Testis (tissue), 3 donors: ENCODE results near the gene CLEC16A. TPM values are rescaled to one million over a fixed set of nuclear protein-coding genes. Genes with fewer than 3 reads are reported as not detected.

Source experiments
- DNase-seq: peaks from one replicate; pipeline ENCODE4 v3.0.0-alpha.2; 2019
- H3K27ac ChIP-seq, 2 donors: fragments of 200-600 bp; sonication (generic); one replicate each; pipeline ENCODE4 v1.5.1; 2019
- H3K27me3 ChIP-seq: fragments of 200-600 bp; sonication (generic); one replicate; pipeline ENCODE4 v1.5.1; 2019
- H3K36me3 ChIP-seq: fragments of 200-600 bp; sonication (generic); one replicate; pipeline ENCODE4 v1.5.1; 2017; ENCODE audit warnings: low read depth; ENCODE audit errors: missing control alignments
- H3K4me1 ChIP-seq: fragments of 200-600 bp; sonication (generic); one replicate; pipeline ENCODE4 v1.5.1; 2019
- H3K4me3 ChIP-seq, 2 donors: fragments of 200-600 bp; sonication (generic); one replicate each; pipeline ENCODE4 v1.5.1; 2017 to 2019
- H3K9me3 ChIP-seq: fragments of 200-600 bp; sonication (generic); one replicate; pipeline ENCODE4 v1.5.1; 2017
- POLR2A ChIP-seq: fragments of 450-650 bp; IDR thresholded peaks from one replicate; pipeline ENCODE4 v1.6.1; 2017; ENCODE audit warnings: antibody characterized with exemption, mild to moderate bottlenecking, moderate library complexity
- WGBS, 2 donors: methylation state at CpG; one replicate each; pipeline ENCODE4 v1.1.5; 2018; 5-methylcytosine and 5-hydroxymethylcytosine counted together
- intact Hi-C: fragments of 100-400 bp; cut with DNase I; formaldehyde crosslinking; loops from one replicate; pipeline ENCODE4 v1.15.1; 2023; ENCODE audit warnings: low total_unique reads
- polyA plus RNA-seq: library from polyadenylated mRNA; stranded (reverse); fragments of 350-450 nt; fragmentation: Illumina TruSeq; extraction: RNeasy Lipid Tissue Mini Kit (QIAGEN cat#74804); gene quantifications from one replicate; pipeline ENCODE4 v1.2.3, GENCODE V29; 2014; ENCODE audit warnings: low read depth, low replicate concordance; ENCODE audit not compliant: insufficient read depth
- total RNA-seq, 2 donors: library from RNA; depleted of rRNA; stranded (reverse); fragments of >200 nt; gene quantifications; one replicate each; pipeline ENCODE4 v1.2.3, GENCODE V29; 2016
- TF ChIP-seq, protein P1 (sequence below), 3 experiments: fragments of 450-650 bp in 2 of 3; fragments of 200-600 bp in 1 of 3; sonication (generic) in 1 of 3; IDR thresholded peaks; one replicate each; pipeline ENCODE4 v1.5.1; 2016 to 2019; ENCODE audit warnings: antibody characterized with exemption in 3 of 3, mild to moderate bottlenecking in 2 of 3, moderate library complexity in 1 of 3

Gene CLEC16A
- total and polyA plus RNA-seq, 3 donors from 2014 or later = 93.9 to 126 (median 122) TPM

DNA sequence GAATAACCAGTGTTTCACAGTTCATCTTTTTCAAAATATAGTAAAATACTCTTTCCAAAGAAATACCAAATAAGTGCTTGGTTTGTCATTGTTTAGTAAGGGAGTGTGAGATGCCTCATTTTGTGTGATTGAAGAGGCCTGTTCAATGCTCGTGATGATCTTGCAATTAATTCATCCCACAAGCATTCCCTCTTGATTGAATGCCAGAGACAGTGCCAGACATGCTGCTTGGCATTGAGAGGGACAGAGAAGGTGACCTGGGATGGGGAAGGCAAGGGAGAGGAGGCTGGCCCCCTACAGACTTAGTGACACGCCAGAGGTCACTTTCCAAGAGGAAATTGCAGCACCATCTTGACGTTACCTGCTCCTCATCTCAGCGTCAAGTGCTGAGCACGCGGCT, 49.3 kb downstream of the CLEC16A start:
- H3K36me3 ChIP-seq = no peaks in the 10 kb centered on the region

DNA sequence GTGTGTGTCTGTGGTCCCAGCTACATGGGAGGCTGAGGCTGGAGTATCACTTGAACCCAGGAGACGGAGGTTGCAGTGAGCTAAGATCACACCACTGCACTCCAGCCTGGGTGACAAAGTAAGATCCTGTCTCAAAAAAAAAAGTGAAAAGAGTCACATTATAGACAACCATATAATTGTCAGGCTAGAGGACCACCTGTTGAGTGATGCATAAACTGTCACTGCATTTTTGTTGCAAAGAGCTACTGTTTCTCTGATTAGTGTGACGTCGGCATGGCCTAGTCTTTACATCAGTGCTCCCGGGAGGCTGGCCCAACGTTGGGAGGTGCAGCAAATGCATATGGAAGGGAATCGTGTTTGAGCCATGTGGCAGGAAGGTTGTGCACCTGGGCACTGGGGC, 50.2 kb downstream of the CLEC16A start:
- no peak for TF ChIP-seq POLR2A
- TF ChIP-seq, protein P1, sequence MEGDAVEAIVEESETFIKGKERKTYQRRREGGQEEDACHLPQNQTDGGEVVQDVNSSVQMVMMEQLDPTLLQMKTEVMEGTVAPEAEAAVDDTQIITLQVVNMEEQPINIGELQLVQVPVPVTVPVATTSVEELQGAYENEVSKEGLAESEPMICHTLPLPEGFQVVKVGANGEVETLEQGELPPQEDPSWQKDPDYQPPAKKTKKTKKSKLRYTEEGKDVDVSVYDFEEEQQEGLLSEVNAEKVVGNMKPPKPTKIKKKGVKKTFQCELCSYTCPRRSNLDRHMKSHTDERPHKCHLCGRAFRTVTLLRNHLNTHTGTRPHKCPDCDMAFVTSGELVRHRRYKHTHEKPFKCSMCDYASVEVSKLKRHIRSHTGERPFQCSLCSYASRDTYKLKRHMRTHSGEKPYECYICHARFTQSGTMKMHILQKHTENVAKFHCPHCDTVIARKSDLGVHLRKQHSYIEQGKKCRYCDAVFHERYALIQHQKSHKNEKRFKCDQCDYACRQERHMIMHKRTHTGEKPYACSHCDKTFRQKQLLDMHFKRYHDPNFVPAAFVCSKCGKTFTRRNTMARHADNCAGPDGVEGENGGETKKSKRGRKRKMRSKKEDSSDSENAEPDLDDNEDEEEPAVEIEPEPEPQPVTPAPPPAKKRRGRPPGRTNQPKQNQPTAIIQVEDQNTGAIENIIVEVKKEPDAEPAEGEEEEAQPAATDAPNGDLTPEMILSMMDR (IDR thresholded peaks at IDR 0.05) = no peak
- no peaks in the 10 kb centered on the region for H3K9me3 ChIP-seq
- peaks cover 6% of the 10 kb centered on the region for H3K4me1 ChIP-seq
- H3K4me3 ChIP-seq = no peak overlapping the region
- DNase-seq = no peak
- H3K27me3 ChIP-seq = no peaks in the 10 kb centered on the region
- no peak overlapping the region for H3K27ac ChIP-seq
- no peaks in the 10 kb centered on the region for H3K36me3 ChIP-seq
- intact Hi-C loops = no loop called here
- 81 to 96% methylated on average over 6 of the region's 6 CpGs for WGBS, 2 donors

More for the DNA sequence above, 49.3 kb downstream of the CLEC16A start:
- WGBS, 2 donors = 72 to 87% methylated on average over 6 of the region's 6 CpGs
- no peaks in the 10 kb centered on the region for H3K27me3 ChIP-seq
- peaks cover 6% of the 10 kb centered on the region for H3K4me1 ChIP-seq
- intact Hi-C loops = no loop called here
- no peak for TF ChIP-seq POLR2A
- TF ChIP-seq, protein P1 (IDR thresholded peaks at IDR 0.05) = no peak
- DNase-seq = no peak
- H3K4me3 ChIP-seq = no peak overlapping the region
- H3K9me3 ChIP-seq = no peaks in the 10 kb centered on the region
- H3K27ac ChIP-seq = no peak overlapping the region

DNA sequence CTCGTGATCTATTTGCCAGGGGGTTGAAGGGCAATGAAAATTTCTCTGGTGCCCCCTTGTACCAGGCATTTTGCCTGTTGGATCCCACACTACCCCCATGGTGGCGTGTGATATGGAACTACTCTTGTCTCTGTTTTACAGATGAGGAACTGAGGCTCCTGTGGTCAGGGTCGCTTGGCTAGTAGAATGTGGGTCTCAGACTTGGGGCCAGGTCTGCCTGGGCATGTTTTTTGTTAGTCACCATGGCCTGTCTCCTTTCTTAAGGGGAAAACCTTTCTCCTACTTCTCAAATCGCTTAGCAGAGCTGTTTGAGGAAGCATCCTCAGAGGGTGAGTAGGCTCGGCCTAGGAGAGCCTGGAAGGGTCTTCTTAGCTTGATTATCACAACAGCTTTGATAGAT, 51.2 kb downstream of the CLEC16A start:
- no peak for DNase-seq
- no peak overlapping the region for H3K27ac ChIP-seq
- H3K4me3 ChIP-seq = no peak overlapping the region
- TF ChIP-seq POLR2A = no peak
- TF ChIP-seq, protein P1 (IDR thresholded peaks at IDR 0.05) = no peak
- no peaks in the 10 kb centered on the region for H3K27me3 ChIP-seq
- peaks cover 6% of the 10 kb centered on the region for H3K4me1 ChIP-seq
- no peaks in the 10 kb centered on the region for H3K9me3 ChIP-seq
- intact Hi-C loops = no loop called here
- no peaks in the 10 kb centered on the region for H3K36me3 ChIP-seq
- 92 to 97% methylated on average over 5 of the region's 5 CpGs for WGBS, 2 donors

DNA sequence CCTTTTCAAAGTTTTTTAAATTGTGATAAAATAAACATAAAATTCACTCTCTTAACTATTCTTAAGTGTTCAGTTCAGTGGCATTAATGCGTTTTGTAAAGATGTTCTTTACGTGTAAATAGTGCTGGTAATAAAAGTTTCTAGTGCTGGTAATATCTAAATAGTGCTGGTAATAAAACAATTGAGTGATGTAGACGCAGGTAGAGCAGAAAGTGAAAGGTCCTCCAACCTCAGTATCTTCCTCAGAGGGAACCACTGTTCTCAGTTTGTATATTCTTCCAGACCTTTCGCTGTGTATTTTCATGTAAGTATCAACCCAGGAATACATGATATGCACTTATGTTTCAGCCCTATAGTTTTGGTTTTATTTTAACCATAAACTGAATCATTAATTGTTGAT, 53.1 kb downstream of the CLEC16A start:
- no peaks in the 10 kb centered on the region for H3K27me3 ChIP-seq
- intact Hi-C loops = no loop called here
- no peak overlapping the region for H3K27ac ChIP-seq
- H3K4me3 ChIP-seq = no peak overlapping the region
- no peak for DNase-seq
- TF ChIP-seq, protein P1 (IDR thresholded peaks at IDR 0.05) = no peak
- TF ChIP-seq POLR2A = no peak
- peaks cover 6% of the 10 kb centered on the region for H3K4me1 ChIP-seq
- H3K36me3 ChIP-seq = no peaks in the 10 kb centered on the region
- 92 to 97% methylated on average over 4 of the region's 4 CpGs for WGBS, 2 donors
- no peaks in the 10 kb centered on the region for H3K9me3 ChIP-seq

DNA sequence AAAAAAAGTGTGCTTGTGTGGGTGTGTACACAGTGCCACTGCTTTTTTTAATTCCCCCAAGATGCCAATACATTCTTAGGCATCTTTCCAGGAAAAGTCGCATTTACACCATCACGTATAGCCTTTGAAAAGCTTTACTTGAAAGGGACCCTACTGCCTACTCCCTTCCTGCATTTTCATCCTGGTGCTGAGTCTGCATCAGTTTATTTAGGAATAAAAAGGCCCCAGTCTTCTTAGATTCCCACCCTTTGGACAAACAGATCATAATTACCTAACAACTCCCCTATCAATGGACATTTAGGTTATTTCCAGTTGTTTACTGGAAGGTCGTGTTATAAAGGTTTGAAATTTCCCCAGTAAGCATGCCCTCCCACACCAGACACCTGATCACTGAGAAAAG, 54.9 kb downstream of the CLEC16A start:
- H3K4me1 ChIP-seq = no peaks in the 10 kb centered on the region
- no peak overlapping the region for H3K4me3 ChIP-seq
- WGBS, 2 donors = 90 to 93% methylated on average over 3 of the region's 3 CpGs
- no peak for DNase-seq
- intact Hi-C loops = no loop called here
- no peak overlapping the region for H3K27ac ChIP-seq
- TF ChIP-seq POLR2A = no peak
- TF ChIP-seq, protein P1 (IDR thresholded peaks at IDR 0.05) = no peak
- no peaks in the 10 kb centered on the region for H3K36me3 ChIP-seq
- no peaks in the 10 kb centered on the region for H3K27me3 ChIP-seq
- no peaks in the 10 kb centered on the region for H3K9me3 ChIP-seq
